Measurements from ENCODE around the gene CXorf49B.

Gene CXorf49B

GRCh38 chrX:71815121-71815905 is 52.2 kb downstream of the CXorf49B start (continued):
- TF ChIP-seq CSRNP3 (CRISPR knock-in tag; IDR thresholded peaks at IDR 0.05): no peak
- no peak for TF ChIP-seq CSDC2 (CRISPR knock-in tag; IDR thresholded peaks at IDR 0.05)
- TF ChIP-seq ZC3H10 (CRISPR knock-in tag; IDR thresholded peaks at IDR 0.05): no peak
- TF ChIP-seq POU6F1 (CRISPR knock-in tag; IDR thresholded peaks at IDR 0.05; ENCODE audit: borderline replicate concordance, low read depth): no peak
- TF ChIP-seq ESRRG (CRISPR knock-in tag; IDR thresholded peaks at IDR 0.05): no peak

- no peak for TF ChIP-seq BACH2 (CRISPR knock-in tag; IDR thresholded peaks at IDR 0.05; ENCODE audit: borderline replicate concordance)
- TF ChIP-seq POU6F1 (CRISPR knock-in tag; IDR thresholded peaks at IDR 0.05; ENCODE audit: borderline replicate concordance, low read depth): no peak
- TF ChIP-seq GLIS3 (CRISPR knock-in tag; IDR thresholded peaks at IDR 0.05): no peak
- no peak for TF ChIP-seq PPARA (CRISPR knock-in tag; IDR thresholded peaks at IDR 0.05; ENCODE audit: borderline replicate concordance)
- ATAC-seq: no peak
These were observed 52.7 kb downstream of the CXorf49B start for GRCh38 chrX:71815906-71816156.
